ENCODE measurements around the gene DNAH7. TPM values are rescaled to one million over a fixed set of nuclear protein-coding genes. Genes with fewer than 3 reads are reported as not detected.

DNAH7 gene
- total and polyA plus RNA-seq, 2 of the 8 experiments (the other 6 are each of a cell fraction or from before 2014, with no cell fraction given): 0.07 to 0.08 TPM

GRCh38 chr2:195830968-195831950 is 237.4 kb downstream of the DNAH7 start:
- Histone ChIP-seq H3K4me1 (replicated peaks in 1 of 4; ENCODE audit: control insufficient read depth in 3 of 4, insufficient read depth in 4 of 4, low read length in 3 of 4) (peaks cover 0 to 7% (median 3%) of the 10 kb centered on the region in 4 experiments; a peak in 2 of 7 replicates), H3K23ac (ENCODE audit: insufficient read length) (no peak overlapping the region), H2BK120ac (replicated peaks; ENCODE audit: low read depth, low read length) (no peak overlapping the region), H3K9me3 (ENCODE audit: insufficient read depth in 2 of 2, low read depth in 1 of 2, low read length in 1 of 2) (no peaks in the 10 kb centered on the region), H3K56ac (replicated peaks; ENCODE audit: insufficient read length, low read depth, low read length) (no peak overlapping the region), H3K9ac (replicated peaks in 1 of 4; ENCODE audit: extremely low read depth in 1 of 4, low read depth in 3 of 4, low read length in 3 of 4) (no peak overlapping the region), H3K4me2 (ENCODE audit: insufficient read depth in 1 of 2, low read depth in 2 of 2, low read length in 2 of 2) (no peak overlapping the region; a peak in 1 of 4 replicates), H3K27ac (ENCODE audit: low read depth, low read length) (no peak overlapping the region), H3K4ac (replicated peaks; ENCODE audit: insufficient read length, low read depth, low read length) (no peak overlapping the region), H3K79me1 (ENCODE audit: low read depth, low read length) (no peaks in the 10 kb centered on the region), H4K5ac (ENCODE audit: insufficient read length, low read depth, low read length) (no peak overlapping the region), H3K4me3 (ENCODE audit: extremely low read depth in 1 of 4, insufficient read depth in 2 of 4, low read depth in 3 of 4, low read length in 4 of 4) (no peak overlapping the region), H4K91ac (replicated peaks; ENCODE audit: insufficient read length, low read length) (no peak overlapping the region), H2AK5ac (ENCODE audit: low read depth, low read length) (no peak overlapping the region), H4K20me1 (replicated peaks in 1 of 2; ENCODE audit: control insufficient read depth in 1 of 2, insufficient read depth in 2 of 2, low read length in 2 of 2) (no peaks in the 10 kb centered on the region), H2BK12ac (ENCODE audit: low read depth, low read length) (no peak overlapping the region), H3K23me2 (ENCODE audit: low read depth, low read length) (no peaks in the 10 kb centered on the region), H4K8ac (ENCODE audit: extremely low read depth, insufficient read depth, low read length) (no peak overlapping the region), H3K18ac (ENCODE audit: extremely low read depth, low read length) (no peak overlapping the region), H2BK5ac (ENCODE audit: low read depth, low read length) (no peak overlapping the region), H3K14ac (ENCODE audit: insufficient read length) (no peak overlapping the region), H2BK15ac (ENCODE audit: low read length) (no peak overlapping the region), H2BK20ac (ENCODE audit: low read length) (no peak overlapping the region), H2AFZ (ENCODE audit: low read length) (no peak overlapping the region), H3K36me3 (ENCODE audit: control insufficient read depth in 2 of 4, insufficient read depth in 4 of 4, low read length in 3 of 4) (no peaks in the 10 kb centered on the region), H3K27me3 (replicated peaks in 1 of 4; ENCODE audit: control insufficient read depth in 3 of 4, extremely low read depth in 1 of 4, insufficient read depth in 3 of 4, low read length in 3 of 4) (no peaks in the 10 kb centered on the region), H3K79me2 (ENCODE audit: control insufficient read depth in 1 of 2, insufficient read depth in 2 of 2, low read length in 2 of 2) (no peaks in the 10 kb centered on the region)
- no peak for DNase-seq (ENCODE audit: low read depth in 1 of 2, low spot score in 2 of 2)
- ChIA-PET POLR2A (ENCODE audit: partially characterized antibody) (no interaction called here), CTCF (ENCODE audit: partially characterized antibody) (no interaction called here)
- FAIRE-seq: no peak
- WGBS, 2 experiments (ENCODE audit: extremely low coverage in 1 of 2, insufficient coverage in 1 of 2, insufficient read length in 1 of 2, insufficient replicate concordance in 2 of 2, low coverage in 1 of 2, low lambda C conversion rate in 2 of 2, missing lambda C conversion rate in 1 of 2): 53% methylated on average over 3 of the region's 3 CpGs; no CpG with 5 or more reads in 1 of the 2 experiments
